Activated naive CD8-positive, alpha-beta T cell treated with anti-CD3 and anti-CD28 coated beads, Interleukin-2, amount 50 U/mL, for 16 hours (primary cell): ENCODE results near the gene GTPBP4.

ENCODE experiments used
- DNase-seq: peaks from one replicate; pipeline ENCODE4 v3.0.0-alpha.2; 2020; ENCODE audit warnings: low read depth, low spot score

Gene GTPBP4

DNA sequence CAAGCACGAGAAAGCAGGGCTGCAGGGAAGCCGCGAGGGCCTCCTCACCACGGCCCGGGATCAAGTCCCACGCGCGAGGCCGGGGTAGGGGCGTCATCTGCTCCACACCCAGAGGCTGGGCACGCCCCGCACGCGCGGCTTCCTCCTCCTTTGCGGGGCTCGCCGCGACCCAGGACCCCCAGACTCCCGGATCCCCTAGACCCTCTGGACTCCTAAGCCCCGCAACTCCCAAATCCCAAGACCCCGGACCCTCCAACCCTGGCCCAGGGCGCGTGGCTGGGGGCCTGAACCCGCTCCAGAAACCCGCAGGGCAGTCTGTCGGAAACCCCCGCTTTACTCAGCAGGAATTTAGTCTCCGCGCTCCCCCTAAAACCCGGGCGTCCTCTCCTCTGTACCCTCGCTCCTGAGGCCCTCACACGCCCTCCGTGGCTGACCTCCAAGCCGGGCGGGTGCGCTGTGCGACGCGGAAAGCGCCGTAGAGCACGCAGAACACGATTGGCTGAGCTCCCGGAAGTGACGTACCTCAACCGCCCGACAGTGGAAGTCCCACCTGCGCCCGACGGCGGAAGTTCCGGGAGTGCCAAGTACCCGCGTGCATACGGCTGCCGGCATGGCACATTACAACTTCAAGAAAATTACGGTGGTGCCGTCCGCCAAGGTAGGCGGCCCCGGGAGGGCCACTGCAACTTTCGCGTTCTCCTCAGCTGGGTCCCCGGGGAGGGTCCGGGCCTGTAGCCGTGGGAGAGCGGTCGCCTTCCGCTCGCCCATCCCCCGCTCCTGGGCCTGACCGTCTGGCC lies at the start of gene GTPBP4:
Gene GTPBP4 (plus strand): TSS at position 565 of the 797 bp plus-strand sequence. CDS start 46 bp downstream, at position 611.
- peak; percentile 95 for DNase-seq

DNA sequence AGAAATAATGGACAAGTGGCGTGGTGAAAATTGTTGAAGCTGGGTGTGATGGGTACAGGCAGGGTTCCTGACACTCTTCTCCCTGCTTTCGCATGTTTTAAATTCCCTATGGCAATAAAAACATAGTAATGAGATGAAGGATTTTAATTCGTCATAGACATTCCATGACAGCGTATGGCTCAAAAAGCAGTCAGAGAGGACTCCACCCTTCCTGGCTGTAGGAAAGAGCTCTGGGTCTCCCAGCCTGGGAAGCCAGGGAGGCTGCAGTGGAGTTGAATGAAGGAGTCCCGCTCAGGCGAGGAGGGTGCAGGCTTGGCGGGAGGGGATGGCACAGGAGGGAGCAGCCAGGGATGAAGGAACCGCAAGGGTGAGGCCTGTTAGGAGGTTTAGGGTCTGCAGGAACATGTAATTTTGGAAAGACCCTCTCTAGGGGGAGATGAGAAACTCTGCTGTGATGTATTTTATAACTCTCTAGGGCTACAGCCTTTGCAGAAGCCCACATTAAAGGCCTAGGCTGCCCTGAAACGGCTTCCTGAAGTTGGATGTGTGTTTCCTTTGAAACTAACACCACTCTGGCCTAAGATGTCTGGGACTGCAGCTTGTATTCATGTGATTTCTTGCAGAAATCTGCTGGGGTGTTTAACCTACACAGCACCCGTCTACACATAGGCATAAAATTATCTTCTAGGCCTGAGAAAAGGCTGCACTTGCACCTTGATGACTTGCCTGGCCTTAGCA lies 49.1 kb upstream of the GTPBP4 start:
- DNase-seq = no peak

DNA sequence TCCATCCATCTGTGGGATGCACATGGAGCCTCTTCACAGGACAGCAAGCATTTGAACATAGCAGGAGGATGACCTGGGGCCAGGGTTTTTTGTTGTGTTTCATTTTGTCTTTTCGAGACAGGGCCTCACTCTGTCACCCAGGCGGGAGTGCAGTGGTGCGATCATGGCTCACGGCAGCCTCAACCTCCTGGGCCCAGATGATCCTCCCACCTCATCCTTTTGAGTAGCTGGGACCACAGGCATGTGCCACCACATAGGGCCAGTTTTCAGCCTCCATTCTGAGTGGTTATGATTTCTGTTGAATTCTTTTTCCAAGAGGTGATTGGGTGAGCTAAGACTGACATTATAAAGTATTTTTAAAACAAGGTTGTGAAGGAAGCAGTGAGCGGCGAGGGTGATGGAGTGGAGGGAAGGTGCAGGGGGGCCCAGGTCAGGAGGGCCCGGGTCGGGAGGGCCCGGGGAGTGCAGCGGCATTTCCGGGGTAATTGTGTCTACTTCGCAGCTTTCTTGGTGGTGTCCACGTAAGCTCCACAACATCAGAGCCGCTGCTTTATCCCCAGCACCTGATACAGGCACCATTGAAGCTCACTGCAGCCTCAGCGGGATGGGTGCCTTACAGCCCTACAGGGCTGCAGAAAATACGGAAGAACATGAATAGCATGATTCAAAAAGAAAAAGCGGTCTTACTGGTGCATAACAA lies 44.8 kb upstream of the GTPBP4 start:
- DNase-seq = no peak

DNA sequence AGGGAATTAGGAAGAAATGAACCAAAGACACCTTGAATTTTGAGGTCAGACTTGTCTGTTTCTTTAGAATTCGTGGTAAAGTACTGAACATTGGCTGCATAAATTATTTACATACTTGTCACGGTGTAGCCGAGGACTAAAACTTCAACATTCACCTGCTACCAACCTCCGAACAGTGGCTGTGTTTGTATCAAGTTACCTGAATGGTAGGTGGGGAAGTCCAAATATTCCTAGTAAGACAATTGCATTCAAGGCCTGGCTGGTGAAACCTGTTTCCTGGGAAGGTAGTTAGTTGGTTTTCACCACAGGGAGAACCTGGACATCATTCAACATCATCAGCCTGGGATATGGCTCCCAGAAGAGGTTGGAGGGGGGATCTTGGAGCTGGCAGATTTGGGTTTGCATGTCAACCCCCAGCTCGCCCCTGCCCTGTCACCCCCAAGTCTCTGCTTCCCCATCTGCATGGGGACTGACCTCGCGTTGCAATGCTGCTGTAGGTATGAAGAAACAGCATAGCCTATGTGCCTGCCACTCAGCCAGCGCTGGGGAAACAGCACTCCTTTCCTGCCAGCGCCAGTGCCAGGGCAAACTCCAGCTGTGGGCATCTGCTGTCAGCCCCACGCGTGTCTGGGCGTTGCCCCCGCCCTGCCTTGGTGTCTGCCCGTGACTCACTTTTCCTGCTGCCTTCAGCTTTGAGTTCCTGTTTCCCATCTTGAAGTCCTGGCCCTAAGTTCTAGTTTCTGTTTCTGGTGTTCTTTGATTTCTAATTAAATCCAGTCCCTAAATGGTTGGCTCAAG lies 44.0 kb upstream of the GTPBP4 start:
- no peak for DNase-seq

DNA sequence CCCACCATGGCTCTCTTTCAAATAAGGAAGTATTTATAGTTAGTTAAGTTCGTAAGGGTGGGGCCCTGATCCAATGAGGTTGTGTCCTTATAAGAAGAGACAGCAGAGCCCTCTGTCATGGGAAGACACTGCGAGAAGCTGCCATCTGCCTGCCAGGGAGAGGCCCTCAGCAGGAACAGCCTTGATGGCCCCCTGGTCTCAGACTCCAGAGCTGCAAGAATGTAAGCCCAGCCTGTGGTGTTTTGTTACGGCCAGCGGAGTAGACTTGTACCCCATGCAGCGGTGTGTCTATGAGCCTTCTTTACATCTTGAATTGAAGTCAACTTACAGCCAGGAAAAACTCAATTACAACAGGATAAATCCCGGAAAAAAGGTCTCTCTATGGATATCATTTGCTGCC lies 42.5 kb upstream of the GTPBP4 start:
- no peak for DNase-seq

DNA sequence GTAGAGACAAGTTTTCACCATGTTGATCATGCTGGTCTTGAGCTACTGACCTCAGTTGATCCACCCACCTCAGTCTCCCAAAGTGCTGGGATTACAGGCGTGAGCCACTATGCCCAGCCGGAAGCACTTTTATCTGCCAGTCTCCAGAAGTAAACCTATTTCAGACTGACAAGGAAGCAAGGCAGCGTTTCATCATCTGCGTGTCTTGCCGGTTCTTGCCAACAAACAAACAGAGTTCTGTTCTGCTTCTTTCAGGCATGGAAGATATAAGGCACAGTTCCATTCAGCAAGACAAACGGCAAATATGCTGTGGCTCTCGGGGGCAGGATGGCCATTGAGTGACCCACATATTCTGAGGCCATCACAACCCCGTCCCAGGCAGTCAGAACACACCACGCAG lies 41.2 kb upstream of the GTPBP4 start:
- no peak for DNase-seq

DNA sequence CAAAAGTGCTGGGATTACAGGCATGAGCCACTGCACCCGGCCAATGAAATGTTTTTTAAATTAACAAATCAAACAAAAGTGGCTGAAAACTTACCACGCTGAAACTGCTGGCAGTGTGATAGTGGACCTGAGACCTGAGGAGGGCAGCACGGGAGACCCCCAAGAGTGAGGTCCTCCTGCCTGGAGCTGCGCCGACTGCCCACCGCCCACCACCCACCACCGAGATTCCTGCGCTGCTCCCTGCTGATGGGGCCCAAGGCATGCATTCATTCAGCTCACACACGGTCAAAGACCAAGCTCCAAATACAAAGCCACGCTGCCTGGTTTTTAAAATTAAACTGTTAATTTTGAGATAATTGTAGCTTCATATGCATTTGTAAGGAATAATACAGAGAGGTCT lies 40.4 kb upstream of the GTPBP4 start:
- no peak for DNase-seq

DNA sequence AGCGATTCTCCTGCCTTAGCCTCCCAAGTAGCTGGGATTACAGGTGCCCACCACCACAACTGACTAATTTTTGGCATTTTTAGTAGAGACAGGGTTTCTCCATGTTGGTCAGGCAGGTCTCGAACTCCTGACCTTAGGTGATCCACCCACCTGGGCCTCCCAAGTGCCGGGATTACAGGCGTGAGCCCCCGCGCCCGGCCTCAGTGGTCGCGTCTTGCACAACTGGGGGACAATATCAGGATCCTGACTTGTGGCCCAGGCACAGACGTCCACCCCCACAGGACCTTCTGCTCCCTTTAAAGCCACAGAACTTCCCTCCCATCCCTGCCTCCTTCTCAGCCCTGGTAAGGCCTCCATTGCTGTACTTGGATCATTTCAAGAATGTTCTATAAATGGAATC lies 39.9 kb upstream of the GTPBP4 start:
- DNase-seq = no peak

DNA sequence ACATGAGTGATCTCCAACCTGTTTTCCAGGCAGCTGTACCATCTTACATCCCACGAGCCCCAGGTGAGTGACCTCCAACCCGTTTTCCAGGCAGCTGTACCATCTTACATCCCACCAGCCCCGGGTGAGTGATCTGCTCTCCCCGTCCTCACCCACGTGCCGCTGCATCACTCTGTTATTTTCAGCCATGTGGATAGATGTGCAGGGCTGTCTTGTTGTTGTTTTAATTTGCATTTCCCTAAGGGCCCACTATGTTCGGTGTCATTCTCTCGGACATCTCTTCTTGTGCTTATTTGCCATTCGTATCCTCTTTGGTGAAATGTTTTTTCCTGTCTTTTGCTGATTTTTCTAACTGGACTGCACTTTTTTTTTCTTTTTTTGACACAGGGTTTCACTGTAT lies 38.8 kb upstream of the GTPBP4 start:
- DNase-seq = no peak

DNA sequence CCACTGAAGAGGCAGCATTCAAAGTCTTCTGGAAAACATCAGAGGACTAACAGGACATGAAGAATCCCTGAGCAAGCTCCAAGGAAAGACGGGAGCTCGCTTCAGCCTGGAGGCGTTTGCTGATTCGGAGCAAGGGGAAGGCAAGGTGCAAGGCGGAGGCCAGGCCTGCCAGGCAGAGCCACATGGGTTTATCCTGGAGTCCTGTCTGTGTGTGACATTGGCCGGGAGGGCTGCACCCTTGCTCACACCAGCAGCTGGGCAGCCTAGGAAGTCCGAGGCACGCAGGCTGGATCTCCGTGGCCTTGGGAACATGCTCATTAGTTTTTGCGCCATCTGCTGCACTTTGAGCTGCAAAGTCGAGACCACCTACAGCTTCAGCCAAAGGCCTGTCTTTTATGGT lies 34.4 kb upstream of the GTPBP4 start:
- no peak for DNase-seq

DNA sequence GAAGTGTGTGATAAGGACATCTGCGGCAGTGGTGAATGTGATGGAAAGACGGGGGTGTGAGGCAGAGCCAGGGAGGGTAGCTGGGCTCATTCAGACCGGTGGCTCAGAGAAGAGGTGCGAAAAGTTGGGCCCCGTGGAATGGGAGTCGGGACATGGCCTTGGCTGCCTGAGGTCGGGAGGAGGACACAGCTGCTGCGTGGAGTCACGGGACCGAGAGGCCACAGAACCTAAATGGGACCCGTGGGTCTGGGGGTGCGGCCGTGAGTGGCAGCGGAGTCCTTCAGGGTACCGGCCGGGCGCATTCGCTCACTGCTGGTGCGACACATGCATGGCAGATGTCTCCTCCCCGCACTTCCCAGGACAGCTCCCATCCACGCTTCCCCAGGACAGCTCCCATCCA lies 33.8 kb upstream of the GTPBP4 start:
- no peak for DNase-seq

DNA sequence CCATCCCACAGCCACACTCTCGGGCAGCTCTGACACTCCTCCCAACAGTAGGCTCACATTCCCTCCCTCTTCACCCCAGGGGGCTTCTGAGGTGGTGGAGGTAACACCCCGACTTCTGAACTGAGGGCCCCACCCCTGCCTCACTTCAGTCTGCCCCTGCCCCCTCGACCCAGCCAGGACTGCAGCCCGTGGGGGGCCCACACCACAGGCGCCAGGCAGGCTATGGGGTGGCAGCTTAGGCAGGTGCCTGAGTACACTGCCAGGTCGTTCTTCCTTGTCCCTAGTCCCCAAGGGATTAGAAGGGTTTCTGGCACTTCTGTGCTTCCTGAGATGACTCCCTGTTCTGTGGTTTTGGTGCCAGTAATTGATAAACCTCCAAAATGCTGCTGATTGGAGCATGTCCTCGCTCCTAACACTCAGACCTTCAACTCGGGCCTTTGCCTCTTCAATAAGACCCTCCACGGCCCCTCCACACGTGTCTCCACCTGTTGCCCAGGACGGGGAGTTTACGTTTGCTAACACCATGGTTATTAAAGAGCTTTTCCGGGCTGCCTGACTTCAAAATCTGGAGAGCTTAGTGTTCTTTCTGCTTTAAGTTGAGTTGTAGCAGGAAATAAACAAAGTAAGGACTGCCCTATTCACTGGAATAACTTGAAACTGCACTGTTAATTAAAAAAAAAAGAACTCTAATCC lies 33.0 kb upstream of the GTPBP4 start:
- no peak for DNase-seq

DNA sequence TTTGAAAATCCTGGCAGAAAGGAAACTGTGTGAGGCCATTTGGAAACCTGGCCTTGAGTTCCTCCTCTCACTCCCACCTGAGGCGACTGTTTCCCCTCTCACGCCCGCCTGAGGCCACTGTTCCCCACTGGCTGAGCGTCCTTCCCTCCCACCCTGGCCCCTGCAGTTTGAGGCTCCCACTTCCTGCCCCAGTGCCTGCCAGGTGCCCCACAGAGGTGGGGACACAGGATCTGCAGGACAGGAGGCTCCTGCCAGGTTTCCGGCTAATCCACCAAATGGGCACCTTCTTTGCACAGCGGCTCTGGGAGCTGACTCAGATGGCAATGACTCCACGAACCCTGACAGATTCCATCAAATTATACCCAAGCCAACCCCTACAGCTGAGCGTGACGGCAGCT lies 32.4 kb upstream of the GTPBP4 start:
- no peak for DNase-seq

DNA sequence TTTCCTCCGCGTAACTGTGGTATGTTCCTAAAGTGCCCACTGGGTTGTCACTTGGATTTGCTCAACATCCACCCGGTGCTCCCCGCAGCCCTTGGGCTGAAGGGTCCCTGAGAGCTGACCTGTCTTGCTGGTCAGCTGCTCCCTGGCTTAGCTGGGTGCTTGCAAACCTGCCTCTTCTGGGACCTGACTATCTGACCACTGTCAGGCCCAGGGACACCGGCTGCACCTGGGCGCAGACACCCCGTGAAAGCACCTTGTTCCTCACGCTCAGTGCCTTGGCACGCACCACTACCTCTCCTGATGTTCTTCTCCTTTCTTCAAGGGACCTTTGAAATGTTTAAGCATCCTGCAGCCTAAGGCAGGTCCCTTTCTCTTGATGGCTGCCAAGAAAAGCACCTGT lies 30.1 kb upstream of the GTPBP4 start:
- DNase-seq = no peak

DNA sequence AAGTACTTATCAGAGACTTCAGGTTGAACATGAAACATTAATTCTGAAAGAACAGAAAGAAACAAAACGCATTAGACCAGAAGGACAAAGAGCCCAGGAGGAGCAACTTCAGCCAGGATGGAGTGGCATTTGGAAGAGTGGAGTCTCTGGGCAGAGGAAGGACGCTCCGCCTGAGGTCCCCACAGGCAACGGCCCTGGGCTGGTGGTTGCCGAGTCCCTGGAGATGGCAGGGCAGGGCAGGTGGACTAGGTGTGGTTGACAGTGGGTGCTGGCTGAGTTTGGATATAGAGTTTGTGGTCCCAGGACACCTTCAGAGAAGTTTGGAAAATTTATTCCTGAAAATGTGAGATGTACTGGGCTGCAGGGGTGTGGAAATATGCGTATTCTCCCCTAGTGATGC lies 29.4 kb upstream of the GTPBP4 start:
- no peak for DNase-seq

DNA sequence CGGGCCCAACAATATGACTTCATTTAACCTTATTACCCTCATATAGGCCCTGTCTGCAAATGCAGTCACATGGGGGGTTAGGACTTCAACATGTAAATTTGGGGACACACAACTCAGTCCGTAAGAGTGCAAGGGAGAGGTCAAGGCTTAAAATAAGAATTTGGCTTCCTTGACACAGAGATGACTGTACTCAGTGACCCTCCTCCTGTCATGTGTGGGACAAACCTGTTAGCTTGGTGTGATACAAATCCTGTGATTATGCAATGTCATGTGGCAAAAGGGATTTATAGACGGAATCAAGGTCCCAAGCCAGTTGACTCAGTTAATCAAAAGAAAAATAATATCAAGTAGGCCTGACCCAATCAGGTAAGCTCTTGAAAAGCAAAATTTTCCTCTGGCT lies 25.9 kb upstream of the GTPBP4 start:
- DNase-seq = no peak

DNA sequence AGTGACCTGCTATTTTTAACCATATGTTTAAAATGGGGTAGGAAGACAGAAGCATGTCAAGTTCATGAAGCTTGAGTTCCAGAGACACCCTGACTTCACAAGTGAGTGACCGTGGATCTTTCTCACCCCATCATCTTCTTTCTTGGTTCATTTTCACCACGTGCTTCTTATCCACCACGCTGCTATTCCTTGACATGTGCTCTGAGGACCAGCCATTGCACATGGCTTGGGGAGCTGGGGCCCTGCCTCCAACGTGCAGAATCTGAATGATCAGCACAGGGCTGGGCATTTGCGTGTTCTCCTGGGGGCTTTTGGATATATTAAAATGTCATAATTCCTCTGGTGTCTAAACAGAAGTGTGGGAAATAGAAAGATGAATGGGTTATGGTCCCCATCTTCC lies 25.0 kb upstream of the GTPBP4 start:
- DNase-seq = no peak

DNA sequence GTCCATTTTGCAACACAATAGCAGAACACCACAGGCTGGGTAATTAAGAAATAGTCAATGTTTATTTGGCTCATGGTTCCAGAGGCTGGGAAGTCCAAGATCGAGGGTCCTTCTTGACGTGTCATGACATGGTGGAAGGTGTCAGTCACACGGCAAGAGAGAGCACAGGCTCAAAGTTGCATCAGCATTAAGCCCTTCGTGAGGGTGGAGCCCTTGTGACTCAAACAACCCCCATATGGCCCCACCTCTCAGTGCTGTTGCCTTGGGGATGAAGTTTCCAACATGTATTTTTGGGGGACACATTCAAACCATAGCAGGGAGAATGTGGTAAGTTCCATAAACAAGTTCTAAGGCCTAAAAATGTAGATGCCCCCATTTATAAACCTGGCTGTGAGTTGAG lies 24.6 kb upstream of the GTPBP4 start:
- no peak for DNase-seq

DNA sequence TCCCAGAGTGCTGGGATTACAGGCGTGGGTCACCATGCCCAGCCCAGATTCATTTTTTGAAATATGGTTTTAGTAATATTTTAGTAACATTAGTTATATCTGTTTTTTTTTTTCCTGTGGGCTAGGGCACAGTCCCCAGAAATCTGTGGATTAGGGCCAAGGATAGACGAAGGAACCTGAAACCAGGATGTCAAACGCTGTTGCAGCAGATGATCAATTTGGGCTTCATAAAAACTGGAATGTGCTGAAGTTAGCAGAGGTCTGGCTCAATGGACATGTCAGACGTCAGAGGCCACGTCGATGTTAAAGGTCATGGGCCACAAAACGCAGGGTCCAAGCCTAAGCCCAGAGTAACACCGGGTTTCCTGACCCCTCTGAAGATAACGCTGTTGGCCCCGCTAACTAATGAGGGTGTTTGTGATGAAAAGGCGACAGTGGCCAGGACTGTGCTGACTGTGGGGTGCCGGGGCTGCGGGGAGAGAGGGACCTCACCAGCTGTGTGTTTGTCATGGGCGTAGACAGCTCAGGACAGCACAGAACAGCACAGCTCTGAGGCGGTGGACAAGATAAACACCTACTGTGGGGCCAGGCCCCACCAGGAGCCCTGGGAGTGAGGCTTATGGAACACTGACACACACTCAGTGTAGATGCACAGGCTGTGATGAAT lies 23.8 kb upstream of the GTPBP4 start:
- no peak for DNase-seq

DNA sequence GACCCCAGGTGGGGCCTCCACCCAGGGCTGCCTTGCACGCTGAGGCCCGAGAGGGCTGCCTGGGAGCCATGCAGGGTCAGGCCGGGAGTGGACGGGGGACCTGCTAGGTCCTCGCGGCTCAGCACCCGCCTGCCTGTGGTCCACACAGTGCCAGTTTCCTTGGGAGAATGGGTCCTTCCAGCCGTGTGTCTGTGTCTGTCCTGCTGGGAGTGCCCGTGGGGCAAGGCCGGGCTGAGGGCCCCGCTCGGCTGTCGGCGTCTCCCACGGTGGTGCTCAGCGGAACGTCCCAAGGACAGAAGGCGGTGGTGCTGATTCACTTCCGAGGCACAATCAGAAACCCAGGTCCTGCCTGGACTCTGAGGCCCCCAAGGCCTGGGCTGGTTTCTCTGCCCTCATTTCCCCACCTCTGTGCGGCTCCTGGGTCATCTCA lies 23.2 kb upstream of the GTPBP4 start:
- DNase-seq = no peak
